Activated CD8-positive, alpha-beta T cell treated with anti-CD3 and anti-CD28 coated beads for 36 hours (primary cell): ENCODE data around the gene LAMB1. TPM values are rescaled to one million over a fixed set of nuclear protein-coding genes. Genes with fewer than 3 reads are reported as not detected.
A peak's percentile ranks its signal among the peaks of the same experiment; 100 is the strongest.

ENCODE experiments used
- ATAC-seq: fragments of 200-7000 bp; cut with Tn5 transposase; one replicate; pipeline ENCODE4 v1.10.0; 2021; ENCODE audit warnings: mild to moderate bottlenecking, moderate library complexity
- CTCF ChIA-PET: fragments of 350-600 bp; sonication (Branson Sonifier 250); formaldehyde crosslinking; loops from one replicate; lab custom pipeline; 2021; ENCODE audit warnings: antibody characterized with exemption; lab: Charles Lee
- POLR2A ChIA-PET: fragments of 350-600 bp; sonication (Branson Sonifier 250); formaldehyde crosslinking; loops from one replicate; lab custom pipeline; 2021; ENCODE audit warnings: antibody characterized with exemption; lab: Charles Lee
- DNase-seq: peaks from one replicate; pipeline ENCODE4 v3.0.0-alpha.2; 2020
- H3K27ac Mint-ChIP-seq: one replicate; pipeline ENCODE4 v1.8.0; 2021; ENCODE audit warnings: mild to moderate bottlenecking, mixed read lengths
- H3K27me3 Mint-ChIP-seq: one replicate; pipeline ENCODE4 v1.8.0; 2021; ENCODE audit warnings: mixed read lengths
- H3K36me3 Mint-ChIP-seq: one replicate; pipeline ENCODE4 v1.8.0; 2021; ENCODE audit warnings: low read depth, mixed read lengths
- H3K4me1 Mint-ChIP-seq: one replicate; pipeline ENCODE4 v1.8.0; 2021; ENCODE audit warnings: low read depth, mixed read lengths
- H3K4me3 Mint-ChIP-seq: one replicate; pipeline ENCODE4 v1.8.0; 2021; ENCODE audit warnings: mild to moderate bottlenecking, moderate library complexity, mixed read lengths
- H3K9me3 Mint-ChIP-seq: one replicate; pipeline ENCODE4 v1.8.0; 2021; ENCODE audit warnings: mixed read lengths
- intact Hi-C: fragments of 100-400 bp; cut with micrococcal nuclease; formaldehyde crosslinking; loops from one replicate; pipeline ENCODE4 v1.10.0; 2022
- total RNA-seq, 2 experiments: library from RNA; stranded (reverse); gene quantifications; one replicate each; pipeline ENCODE4 v1.2.3, GENCODE V29; 2021
- TF ChIP-seq, protein P1 (sequence below): fragments of 200-600 bp; IDR thresholded peaks from one replicate; pipeline ENCODE4 v1.8.0; 2022; ENCODE audit warnings: antibody characterized with exemption, mild to moderate bottlenecking

LAMB1 gene
- total RNA-seq, 2 experiments from 2014 or later = 0.20 to 0.36 TPM

DNA sequence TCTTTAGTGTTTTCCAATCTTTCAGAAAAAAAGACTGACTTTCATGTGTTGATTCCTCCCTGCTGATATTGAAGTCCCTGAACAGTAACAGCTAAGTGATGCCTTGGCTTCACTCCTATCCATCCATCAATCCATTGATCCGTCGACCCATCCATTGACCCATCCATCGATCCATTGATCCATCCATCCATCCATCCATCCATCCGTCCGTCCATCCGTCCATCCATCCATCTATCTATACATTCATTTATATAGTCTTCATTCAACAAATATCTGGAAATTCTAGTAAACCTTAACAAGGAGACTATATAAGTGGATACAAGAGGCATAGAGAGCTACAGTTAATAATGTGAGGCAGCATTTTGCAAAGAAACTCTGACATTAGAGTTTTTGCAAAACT is 21.6 kb upstream of the LAMB1 start:
- ChIA-PET CTCF (interaction anchor here (1.6 kb wide), 1 partner anchor 8 kb away, joined by 4 read pairs; no protein-coding TSS in a partner anchor), POLR2A (no interaction called here)
- Mint-ChIP-seq H3K4me1 (no peaks in the 10 kb centered on the region), H3K36me3 (no peaks in the 10 kb centered on the region), H3K27me3 (peaks cover 5% of the 10 kb centered on the region), H3K4me3 (no peak overlapping the region), H3K27ac (no peak overlapping the region), H3K9me3 (no peaks in the 10 kb centered on the region)
- ATAC-seq = no peak
- no peak for DNase-seq
- TF ChIP-seq, protein P1, sequence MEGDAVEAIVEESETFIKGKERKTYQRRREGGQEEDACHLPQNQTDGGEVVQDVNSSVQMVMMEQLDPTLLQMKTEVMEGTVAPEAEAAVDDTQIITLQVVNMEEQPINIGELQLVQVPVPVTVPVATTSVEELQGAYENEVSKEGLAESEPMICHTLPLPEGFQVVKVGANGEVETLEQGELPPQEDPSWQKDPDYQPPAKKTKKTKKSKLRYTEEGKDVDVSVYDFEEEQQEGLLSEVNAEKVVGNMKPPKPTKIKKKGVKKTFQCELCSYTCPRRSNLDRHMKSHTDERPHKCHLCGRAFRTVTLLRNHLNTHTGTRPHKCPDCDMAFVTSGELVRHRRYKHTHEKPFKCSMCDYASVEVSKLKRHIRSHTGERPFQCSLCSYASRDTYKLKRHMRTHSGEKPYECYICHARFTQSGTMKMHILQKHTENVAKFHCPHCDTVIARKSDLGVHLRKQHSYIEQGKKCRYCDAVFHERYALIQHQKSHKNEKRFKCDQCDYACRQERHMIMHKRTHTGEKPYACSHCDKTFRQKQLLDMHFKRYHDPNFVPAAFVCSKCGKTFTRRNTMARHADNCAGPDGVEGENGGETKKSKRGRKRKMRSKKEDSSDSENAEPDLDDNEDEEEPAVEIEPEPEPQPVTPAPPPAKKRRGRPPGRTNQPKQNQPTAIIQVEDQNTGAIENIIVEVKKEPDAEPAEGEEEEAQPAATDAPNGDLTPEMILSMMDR = no peak
- intact Hi-C loops = no loop called here

GRCh38 chr7:108020585-108020984 is 17.6 kb upstream of the LAMB1 start:
- Mint-ChIP-seq H3K27ac (no peak overlapping the region), H3K4me3 (no peak overlapping the region), H3K36me3 (no peaks in the 10 kb centered on the region), H3K4me1 (no peaks in the 10 kb centered on the region), H3K27me3 (peaks cover 4% of the 10 kb centered on the region), H3K9me3 (no peaks in the 10 kb centered on the region)
- DNase-seq (no peak), ATAC-seq (no peak)
- ChIA-PET POLR2A (no interaction called here), CTCF (no interaction called here)
- intact Hi-C loops = no loop called here
- TF ChIP-seq, protein P1 = no peak

- Mint-ChIP-seq H3K36me3 (no peaks in the 10 kb centered on the region), H3K27ac (no peak overlapping the region)
These were observed 15.7 kb upstream of the LAMB1 start for GRCh38 chr7:108018668-108019067.

GRCh38 chr7:108017776-108018151 is 14.8 kb upstream of the LAMB1 start:
- CTCF ChIA-PET = interaction anchor here (1.1 kb wide), 1 partner anchor 118 kb away, joined by 3 read pairs; no protein-coding TSS in a partner anchor
- no peaks in the 10 kb centered on the region for H3K36me3 Mint-ChIP-seq
- no peaks in the 10 kb centered on the region for H3K9me3 Mint-ChIP-seq
- DNase-seq = no peak
- H3K4me1 Mint-ChIP-seq = no peaks in the 10 kb centered on the region
- TF ChIP-seq, protein P1 = no peak
- no peak overlapping the region for H3K27ac Mint-ChIP-seq
- no peak for ATAC-seq
- H3K27me3 Mint-ChIP-seq = peaks cover 4% of the 10 kb centered on the region
- intact Hi-C loops = no loop called here
- POLR2A ChIA-PET = no interaction called here
- no peak overlapping the region for H3K4me3 Mint-ChIP-seq

More at GRCh38 chr7:108018668-108019067, 15.7 kb upstream of the LAMB1 start:
- POLR2A ChIA-PET = no interaction called here
- TF ChIP-seq, protein P1 = no peak
- peaks cover 4% of the 10 kb centered on the region for H3K27me3 Mint-ChIP-seq
- CTCF ChIA-PET = no interaction called here
- H3K4me1 Mint-ChIP-seq = no peaks in the 10 kb centered on the region
- H3K9me3 Mint-ChIP-seq = no peaks in the 10 kb centered on the region
- intact Hi-C loops = no loop called here
- no peak for ATAC-seq
- H3K4me3 Mint-ChIP-seq = no peak overlapping the region
- no peak for DNase-seq

DNA sequence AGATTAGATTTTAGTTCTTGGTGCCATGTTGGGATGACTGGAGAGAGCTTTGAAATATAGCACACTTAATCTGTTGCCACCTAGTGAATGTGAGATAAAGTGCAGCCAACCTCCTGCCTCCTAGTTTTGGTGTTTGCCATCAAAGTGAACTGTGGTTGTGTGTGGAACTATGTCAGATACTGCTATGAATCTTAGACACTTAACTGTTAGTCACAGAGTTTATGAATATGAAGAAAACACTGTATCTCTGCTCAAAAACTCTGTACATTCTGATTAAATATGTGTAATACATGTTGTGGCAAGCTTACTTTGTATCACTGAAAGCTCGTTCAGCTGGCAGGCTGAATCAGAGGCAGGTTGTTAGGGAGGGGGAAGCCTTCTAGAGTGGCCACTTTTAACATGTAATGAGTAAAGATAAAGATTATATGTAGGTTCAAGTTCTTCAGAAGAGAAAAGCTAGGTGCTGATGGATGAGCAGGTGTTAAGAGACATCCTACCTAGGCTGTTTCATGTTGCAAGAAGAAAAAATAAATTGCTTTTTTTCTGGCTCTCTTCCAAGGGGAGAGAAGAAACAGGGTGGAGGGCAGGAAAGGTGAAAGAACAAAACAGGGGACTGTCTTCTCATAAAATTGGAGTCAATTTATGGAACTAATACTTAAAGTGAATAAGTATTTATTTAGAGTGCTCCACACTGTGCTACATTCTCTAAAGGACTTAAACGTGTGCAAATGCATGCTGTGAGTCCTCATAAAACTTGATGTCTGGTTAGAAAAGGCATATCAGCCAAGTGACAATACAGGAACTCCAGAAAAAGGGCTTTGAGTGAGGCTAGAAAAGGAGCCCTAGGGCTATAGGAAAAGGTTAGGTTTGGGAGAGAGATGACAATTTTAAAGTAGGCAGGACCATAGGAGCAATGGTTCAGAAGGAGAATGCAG is 14.1 kb upstream of the LAMB1 start:
- Mint-ChIP-seq H3K4me1 (no peaks in the 10 kb centered on the region), H3K27ac (no peak overlapping the region), H3K4me3 (no peak overlapping the region), H3K36me3 (no peaks in the 10 kb centered on the region), H3K9me3 (no peaks in the 10 kb centered on the region), H3K27me3 (peaks cover 4% of the 10 kb centered on the region)
- intact Hi-C loops = no loop called here
- CTCF ChIA-PET = interaction anchor here (0.6 to 1.6 kb wide), 9 partner anchors 8 to 129 kb away, joined by 3 to 6 read pairs (median 3); no protein-coding TSS in a partner anchor
- ATAC-seq (peak; percentile 76), DNase-seq (peak; percentile 21)
- POLR2A ChIA-PET = interaction anchor here (0.8 kb wide), 1 partner anchor 118 kb away, joined by 3 read pairs; no protein-coding TSS in a partner anchor
- TF ChIP-seq, protein P1 = peak; percentile 40
